Measurements from ENCODE around the gene CHAD. TPM values are rescaled to one million over a fixed set of nuclear protein-coding genes. Genes with fewer than 3 reads are reported as not detected.

The CHAD gene
- total RNA-seq, 2 donors from 2014 or later = not detected

DNA sequence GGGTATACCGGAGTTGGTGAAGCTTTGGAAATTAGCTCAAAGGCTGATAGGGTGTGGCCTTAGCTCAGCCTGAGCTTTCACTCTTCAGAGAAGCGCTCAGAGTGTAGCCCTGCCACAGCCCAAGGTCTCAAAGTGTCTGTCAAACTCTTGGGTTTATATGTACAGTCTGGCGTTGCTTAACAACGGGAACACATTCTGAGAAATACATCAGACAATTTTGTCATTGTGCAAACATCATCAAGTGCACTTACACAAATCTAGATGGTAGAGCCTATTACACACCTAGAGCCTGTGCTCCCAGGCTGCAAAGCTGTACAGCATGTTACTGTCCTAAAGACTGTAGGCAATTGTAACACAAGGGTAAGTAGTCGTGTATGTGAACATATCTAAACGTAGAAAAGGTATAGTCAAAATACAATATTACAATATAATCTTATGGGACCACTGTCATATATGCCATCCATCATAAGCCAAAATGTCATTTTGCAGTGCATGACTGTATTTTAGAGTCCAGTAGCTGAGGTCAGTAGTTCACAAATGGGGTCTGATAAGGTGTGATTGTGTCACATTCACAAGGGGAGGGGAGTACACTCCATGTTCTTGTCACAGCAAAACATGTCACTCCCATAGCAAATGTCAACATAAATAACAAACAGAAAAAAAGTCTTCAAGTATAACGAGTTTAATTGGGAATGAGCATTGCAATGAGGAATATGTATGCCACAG, 20.6 kb downstream of the CHAD start:
- peaks cover 2 to 7% of the 10 kb centered on the region in 2 donors for H3K4me1 Mint-ChIP-seq (ENCODE audit: low read depth in 2 of 2)
- no peaks in the 10 kb centered on the region for H3K36me3 Mint-ChIP-seq
- ATAC-seq (no peak), DNase-seq (ENCODE audit: low spot score) (no peak)
- H3K9me3 Mint-ChIP-seq = no peaks in the 10 kb centered on the region
- no peaks in the 10 kb centered on the region for H3K27me3 Mint-ChIP-seq
- no peak overlapping the region for H3K27ac Mint-ChIP-seq
- H3K4me3 Mint-ChIP-seq = no peak overlapping the region

DNA sequence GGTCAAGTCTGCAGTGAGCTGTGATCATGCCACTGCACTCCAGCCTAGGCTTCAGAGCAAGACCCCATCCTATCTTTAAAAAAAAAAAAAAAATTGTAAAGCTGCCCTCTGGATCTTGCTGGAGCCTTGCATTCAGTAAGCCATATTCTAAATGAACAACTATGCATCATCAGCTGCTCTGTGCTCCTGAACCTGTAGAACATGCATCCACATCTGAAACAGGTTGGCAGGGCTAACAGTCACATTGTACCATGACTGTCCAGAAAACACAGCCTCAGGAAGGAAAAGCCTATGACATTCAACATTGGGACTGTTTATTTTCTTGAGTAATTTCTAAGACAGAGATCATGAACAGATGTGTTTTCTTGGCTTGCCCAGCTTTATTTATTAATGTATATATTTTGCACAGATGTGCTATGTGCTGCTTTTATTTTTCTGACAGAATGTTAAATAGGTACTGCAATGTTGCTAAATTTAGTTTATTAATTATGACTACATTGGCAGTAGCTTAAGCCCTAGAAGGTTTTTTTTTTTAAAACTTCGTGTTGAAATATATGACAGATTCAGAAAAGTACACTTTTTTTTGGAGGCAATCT, 22.9 kb downstream of the CHAD start:
- Mint-ChIP-seq H3K27ac (no peak overlapping the region), H3K4me1 (ENCODE audit: low read depth in 2 of 2) (peaks cover 0 to 7% of the 10 kb centered on the region in 2 donors), H3K4me3 (no peak overlapping the region), H3K36me3 (no peaks in the 10 kb centered on the region), H3K9me3 (no peaks in the 10 kb centered on the region), H3K27me3 (no peaks in the 10 kb centered on the region)
- ATAC-seq (no peak), DNase-seq (ENCODE audit: low spot score) (no peak)

DNA sequence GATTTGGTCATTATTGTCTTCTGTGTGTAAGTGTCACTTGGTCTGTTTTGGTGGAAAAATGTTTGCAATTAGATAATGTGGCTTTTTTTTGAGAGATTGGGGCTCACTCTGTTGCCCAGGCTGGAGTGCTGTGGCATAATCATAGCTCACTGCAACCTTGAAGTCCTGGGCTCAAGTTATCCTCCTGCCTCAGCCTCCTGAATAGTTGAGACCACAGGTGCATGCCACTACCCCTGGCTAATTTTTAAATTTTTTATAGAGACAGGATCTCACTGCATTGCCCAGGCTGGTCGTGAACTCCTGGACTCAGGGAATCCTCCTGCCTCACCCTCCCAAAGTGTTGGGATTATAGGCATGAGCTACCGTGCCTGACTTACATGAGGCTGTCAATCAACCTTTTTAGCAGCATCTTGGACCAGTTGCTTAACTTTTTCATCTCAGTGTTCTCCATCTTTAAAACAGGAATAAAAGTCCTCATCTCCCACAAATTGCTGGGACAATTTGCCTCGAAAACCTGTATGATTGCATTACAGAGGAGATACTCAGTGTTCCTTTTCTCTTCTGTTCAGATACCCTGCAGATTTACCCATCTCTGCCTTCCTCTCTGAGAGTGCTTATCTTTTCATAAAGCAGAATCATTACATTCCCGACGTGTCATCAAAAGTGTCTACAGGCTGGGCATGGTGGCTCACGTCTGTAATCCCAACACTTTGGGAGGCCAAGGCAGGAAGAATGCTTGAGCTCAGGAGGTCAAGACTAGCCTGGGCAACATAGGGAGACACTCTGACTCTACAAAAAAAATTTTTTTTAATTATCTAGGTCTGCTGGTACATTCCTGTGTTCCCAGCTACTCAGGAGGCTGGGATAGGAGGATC, 23.6 kb downstream of the CHAD start:
- DNase-seq (ENCODE audit: low spot score) (no peak), ATAC-seq (no peak)
- H3K36me3 Mint-ChIP-seq = no peaks in the 10 kb centered on the region
- no peak overlapping the region for H3K27ac Mint-ChIP-seq
- no peaks in the 10 kb centered on the region for H3K27me3 Mint-ChIP-seq
- H3K9me3 Mint-ChIP-seq = no peaks in the 10 kb centered on the region
- peaks cover 0 to 7% of the 10 kb centered on the region in 2 donors for H3K4me1 Mint-ChIP-seq (ENCODE audit: low read depth in 2 of 2)
- H3K4me3 Mint-ChIP-seq = no peak overlapping the region

DNA sequence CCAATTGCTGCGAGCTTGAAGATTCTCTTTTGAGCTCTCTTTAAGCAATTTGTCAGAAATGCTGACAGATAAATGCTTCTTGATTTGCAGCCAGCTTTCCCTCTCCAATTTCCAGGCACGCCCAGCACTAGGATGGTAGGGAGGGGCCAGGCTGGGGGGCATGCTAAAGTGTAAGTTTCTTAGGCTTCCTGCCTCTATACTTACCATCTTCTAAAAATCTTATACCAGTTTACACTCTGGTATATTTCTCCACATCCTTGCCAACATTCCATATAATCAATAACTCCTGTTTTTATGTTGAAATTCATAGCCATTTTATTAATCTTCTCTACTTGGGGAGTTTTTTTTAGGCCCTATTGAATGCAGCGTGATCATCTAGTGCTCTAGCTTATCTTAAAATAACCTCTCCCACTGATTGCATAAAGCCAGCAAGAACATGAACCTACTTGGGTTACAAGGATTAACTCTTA, 25.1 kb downstream of the CHAD start:
- DNase-seq (ENCODE audit: low spot score) (no peak), ATAC-seq (no peak)
- Mint-ChIP-seq H3K4me3 (no peak overlapping the region), H3K36me3 (no peaks in the 10 kb centered on the region), H3K27ac (no peak overlapping the region), H3K9me3 (no peaks in the 10 kb centered on the region), H3K27me3 (no peaks in the 10 kb centered on the region), H3K4me1 (ENCODE audit: low read depth in 2 of 2) (peaks cover 0 to 6% of the 10 kb centered on the region in 2 donors)

DNA sequence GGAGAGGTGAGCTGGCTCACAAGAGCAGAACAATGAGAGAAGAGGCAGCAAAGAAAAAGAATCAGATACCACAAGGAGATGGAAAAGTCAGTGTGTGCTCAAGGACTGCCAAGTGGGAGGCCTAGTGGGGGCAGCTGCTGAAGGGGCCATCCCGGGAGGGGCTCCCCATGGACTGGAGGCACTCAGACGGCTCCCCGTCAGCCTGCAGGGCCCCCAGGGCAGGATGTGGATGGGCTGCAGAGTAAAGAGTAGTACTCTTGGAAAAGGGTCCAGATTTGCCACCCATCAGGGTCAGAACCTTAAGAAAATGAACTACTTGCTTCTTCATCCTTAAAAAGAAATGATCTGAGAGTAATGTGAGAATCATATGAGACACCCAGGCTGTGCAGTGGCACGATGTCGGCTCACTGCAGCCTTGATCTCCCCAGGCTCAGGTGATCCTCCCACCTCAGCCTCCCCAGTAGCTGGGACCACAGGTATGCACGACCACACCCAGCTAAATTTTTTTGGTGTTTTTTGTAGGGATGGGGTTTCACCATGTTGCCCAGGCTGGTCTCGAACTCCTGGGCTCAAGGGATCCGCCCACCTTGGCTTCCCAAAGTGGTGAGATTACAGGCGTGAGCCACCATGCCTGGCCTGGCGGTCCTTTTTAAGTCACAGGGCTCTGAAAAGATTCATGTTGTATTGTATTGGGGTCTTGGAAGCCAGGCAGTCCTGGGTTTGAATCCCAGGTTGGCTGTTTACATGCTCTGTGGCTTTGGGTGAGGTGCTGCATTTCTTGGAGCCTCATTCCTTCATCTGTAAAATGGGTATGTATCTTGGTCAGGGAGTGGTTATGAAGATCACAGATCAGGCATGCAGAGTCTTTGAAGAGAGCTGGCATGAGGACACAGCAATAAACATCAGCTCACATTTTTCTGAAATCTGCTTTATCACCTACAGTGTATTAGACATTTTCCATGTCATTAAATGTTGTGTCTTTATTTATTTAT, 27.5 kb downstream of the CHAD start:
- H3K9me3 Mint-ChIP-seq = no peaks in the 10 kb centered on the region
- no peaks in the 10 kb centered on the region for H3K36me3 Mint-ChIP-seq
- DNase-seq (ENCODE audit: low spot score) = no peak
- no peak overlapping the region for H3K4me3 Mint-ChIP-seq
- H3K27me3 Mint-ChIP-seq = no peaks in the 10 kb centered on the region
- ATAC-seq = no peak
- H3K4me1 Mint-ChIP-seq (ENCODE audit: low read depth in 2 of 2) = no peaks in the 10 kb centered on the region
- H3K27ac Mint-ChIP-seq = no peak overlapping the region

DNA sequence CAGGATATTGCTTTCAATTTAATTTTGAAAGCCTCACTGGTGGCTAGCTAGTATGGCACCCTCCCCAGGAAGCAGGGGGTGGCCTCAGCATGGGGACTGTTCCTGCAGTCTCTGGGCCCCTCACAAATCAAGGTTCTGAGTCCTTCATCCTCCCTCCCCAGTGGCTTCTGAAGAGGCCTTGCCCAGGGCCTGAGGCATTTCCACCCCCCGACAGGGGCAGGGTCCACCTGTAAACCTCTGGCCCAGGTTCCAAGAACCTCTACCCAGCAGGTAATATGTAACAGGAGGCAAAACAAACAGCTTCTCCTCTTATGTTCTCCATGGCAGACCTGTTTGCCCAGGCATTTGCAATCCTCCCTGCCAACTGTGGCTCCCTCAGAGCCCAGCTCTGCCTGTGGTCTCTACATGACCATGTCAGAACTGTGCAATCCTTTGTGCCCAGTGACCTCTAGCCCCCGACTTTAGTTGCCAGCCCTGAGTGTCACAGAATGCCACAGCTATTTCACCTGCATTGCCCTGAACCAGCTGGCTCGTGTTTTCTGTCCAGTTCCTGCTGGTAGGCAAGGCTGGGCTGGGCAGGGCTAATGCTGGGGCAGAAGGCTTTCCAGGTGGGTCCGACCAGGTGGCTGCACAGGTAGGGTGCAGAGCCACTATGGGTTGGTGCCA, 28.4 kb downstream of the CHAD start:
- H3K4me3 Mint-ChIP-seq = no peak overlapping the region
- H3K27me3 Mint-ChIP-seq = no peaks in the 10 kb centered on the region
- ATAC-seq = no peak
- no peak overlapping the region for H3K27ac Mint-ChIP-seq
- no peaks in the 10 kb centered on the region for H3K36me3 Mint-ChIP-seq
- no peaks in the 10 kb centered on the region for H3K4me1 Mint-ChIP-seq (ENCODE audit: low read depth in 2 of 2)
- no peak for DNase-seq (ENCODE audit: low spot score)
- H3K9me3 Mint-ChIP-seq = no peaks in the 10 kb centered on the region

DNA sequence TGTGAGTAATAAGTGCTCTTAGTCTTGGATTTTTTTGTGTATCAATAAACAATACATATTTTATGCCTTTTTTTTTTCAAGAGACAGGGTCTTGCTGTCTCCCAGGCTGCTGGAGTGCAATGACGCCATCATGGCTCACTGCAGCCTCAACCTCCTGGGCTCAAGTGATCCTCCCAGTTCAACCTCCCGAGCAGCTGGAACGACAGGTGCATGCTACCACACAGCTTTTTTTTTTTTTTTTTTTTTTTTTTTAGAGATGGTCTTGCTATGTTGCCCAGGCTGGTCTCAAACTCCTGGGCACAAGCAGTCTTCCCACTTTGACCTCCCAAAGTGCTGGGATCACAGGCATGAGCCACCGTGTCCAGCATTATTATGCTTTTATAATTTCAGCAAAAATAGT, 29.7 kb downstream of the CHAD start:
- no peaks in the 10 kb centered on the region for H3K27me3 Mint-ChIP-seq
- H3K36me3 Mint-ChIP-seq = no peaks in the 10 kb centered on the region
- H3K4me3 Mint-ChIP-seq = no peak overlapping the region
- ATAC-seq = no peak
- no peak for DNase-seq (ENCODE audit: low spot score)
- no peaks in the 10 kb centered on the region for H3K4me1 Mint-ChIP-seq (ENCODE audit: low read depth in 2 of 2)
- no peaks in the 10 kb centered on the region for H3K9me3 Mint-ChIP-seq
- no peak overlapping the region for H3K27ac Mint-ChIP-seq

DNA sequence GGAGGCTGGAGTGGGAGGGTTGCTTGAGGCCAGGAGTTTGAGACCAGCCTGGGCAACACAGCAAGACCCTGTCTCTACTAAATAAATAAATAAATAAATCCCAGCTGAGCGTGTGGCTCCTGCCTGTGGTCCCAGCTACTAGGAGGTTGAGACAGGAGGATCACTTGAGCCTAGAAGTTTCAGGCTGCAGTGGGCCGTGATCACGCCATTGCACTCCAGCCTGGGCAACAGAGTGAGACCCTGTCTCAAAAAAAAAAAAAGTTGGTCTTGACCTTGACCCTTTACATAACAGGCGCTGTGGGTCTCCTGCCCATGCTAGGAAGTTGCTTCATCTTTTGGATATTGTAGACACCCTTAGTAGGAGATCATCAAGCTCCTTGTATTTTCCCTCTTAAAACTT, 31.3 kb downstream of the CHAD start:
- H3K4me3 Mint-ChIP-seq = no peak overlapping the region
- H3K27me3 Mint-ChIP-seq = no peaks in the 10 kb centered on the region
- DNase-seq (ENCODE audit: low spot score) (no peak), ATAC-seq (no peak)
- H3K27ac Mint-ChIP-seq = no peak overlapping the region
- H3K9me3 Mint-ChIP-seq = no peaks in the 10 kb centered on the region
- H3K4me1 Mint-ChIP-seq (ENCODE audit: low read depth in 2 of 2) = no peaks in the 10 kb centered on the region
- no peaks in the 10 kb centered on the region for H3K36me3 Mint-ChIP-seq

DNA sequence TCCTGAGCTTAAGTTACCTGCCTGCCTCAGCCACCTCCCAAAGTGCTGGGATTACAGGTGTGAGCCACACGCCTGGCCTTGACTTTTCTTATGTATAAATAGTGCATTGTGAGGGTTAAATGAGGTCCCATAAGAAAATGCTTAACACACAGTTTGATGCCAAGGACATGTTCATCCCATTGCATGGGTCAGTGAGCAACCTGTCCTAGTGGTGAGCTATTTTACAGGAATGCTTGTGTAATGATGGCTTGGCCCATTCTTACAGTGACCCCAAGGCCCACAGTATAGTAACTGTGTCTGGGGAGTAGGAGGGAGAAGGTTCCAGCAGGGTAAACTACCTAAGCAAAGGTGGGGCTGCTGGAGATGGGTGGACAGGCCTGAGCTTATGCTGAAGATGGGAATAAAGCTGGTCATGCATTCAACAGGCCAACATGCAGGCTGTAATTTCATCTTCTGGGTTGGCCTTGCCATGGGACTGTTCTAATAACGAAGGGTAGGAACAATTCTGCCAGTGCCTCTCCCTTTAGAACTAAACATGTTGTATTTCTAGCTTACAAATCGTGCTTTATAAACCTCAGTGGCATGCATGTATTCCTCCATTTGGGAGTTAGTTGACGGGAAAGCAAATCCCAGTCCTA, 36.4 kb downstream of the CHAD start:
- no peaks in the 10 kb centered on the region for H3K27me3 Mint-ChIP-seq
- no peak overlapping the region for H3K4me3 Mint-ChIP-seq
- no peaks in the 10 kb centered on the region for H3K9me3 Mint-ChIP-seq
- ATAC-seq (no peak), DNase-seq (ENCODE audit: low spot score) (no peak)
- H3K27ac Mint-ChIP-seq = no peak overlapping the region
- no peaks in the 10 kb centered on the region for H3K36me3 Mint-ChIP-seq
- no peaks in the 10 kb centered on the region for H3K4me1 Mint-ChIP-seq (ENCODE audit: low read depth in 2 of 2)

DNA sequence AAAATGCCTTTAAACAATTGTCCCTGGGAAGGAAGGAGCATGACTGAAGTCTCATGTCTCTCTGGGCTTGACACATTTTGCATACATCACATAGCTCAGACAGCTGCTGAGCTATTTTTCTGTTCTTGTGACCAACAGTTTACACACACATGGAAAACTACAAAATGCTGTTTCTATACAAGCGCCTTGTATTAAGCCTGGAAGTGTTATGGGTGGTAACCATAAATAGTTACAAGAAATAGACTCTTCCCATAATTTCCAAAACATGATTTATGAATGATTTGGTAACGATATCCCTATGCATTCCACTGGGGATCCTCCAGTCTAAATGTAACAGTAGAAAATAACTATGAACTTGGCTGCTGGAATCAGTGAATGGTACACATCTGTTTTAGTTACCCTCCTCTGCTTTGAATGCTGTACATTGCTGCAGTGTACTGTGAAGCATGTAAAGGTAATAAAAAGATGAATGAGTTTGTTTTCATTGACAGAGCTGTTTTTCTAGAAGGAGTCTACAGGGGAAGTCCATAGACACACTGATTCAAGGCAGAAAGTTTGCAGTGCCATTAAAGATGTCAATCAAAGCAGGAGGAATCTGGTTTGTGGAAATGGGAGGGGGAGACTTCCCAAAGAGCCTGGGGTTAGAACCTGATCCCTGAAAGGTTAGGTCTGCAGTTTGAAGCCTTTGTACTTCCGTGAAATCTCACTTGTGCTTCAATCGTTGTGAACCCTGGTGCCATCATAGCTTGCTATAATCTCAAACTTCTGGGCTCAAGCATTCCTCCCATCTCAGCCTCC, 37.7 kb downstream of the CHAD start:
- H3K36me3 Mint-ChIP-seq = no peaks in the 10 kb centered on the region
- peaks cover 4 to 7% of the 10 kb centered on the region in 2 donors for H3K4me1 Mint-ChIP-seq (ENCODE audit: low read depth in 2 of 2)
- no peak for DNase-seq (ENCODE audit: low spot score)
- H3K27ac Mint-ChIP-seq = no peak overlapping the region
- ATAC-seq = no peak
- H3K4me3 Mint-ChIP-seq = no peak overlapping the region
- no peaks in the 10 kb centered on the region for H3K27me3 Mint-ChIP-seq
- H3K9me3 Mint-ChIP-seq = no peaks in the 10 kb centered on the region

DNA sequence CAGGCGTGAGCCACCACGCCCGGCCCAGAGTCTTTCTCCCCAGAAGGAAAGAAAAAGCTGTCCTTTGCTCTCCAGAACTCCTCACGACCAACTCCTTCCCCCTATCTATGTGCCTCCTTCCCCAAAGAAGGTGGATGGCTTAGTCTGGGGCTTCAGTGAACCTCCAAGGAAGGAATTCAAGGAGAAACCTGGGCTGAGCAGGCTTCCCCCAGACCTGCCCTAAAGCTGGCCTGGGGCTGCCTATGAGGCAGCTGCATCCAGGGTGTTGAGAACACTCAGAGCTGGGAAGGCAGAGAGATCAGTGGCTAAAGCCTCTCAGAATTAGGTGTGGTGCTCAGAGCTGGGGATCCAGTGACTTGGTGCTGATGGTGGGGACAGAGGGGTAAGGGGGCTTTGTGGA, 38.9 kb downstream of the CHAD start:
- ATAC-seq = no peak
- no peaks in the 10 kb centered on the region for H3K36me3 Mint-ChIP-seq
- H3K27ac Mint-ChIP-seq = no peak overlapping the region
- DNase-seq (ENCODE audit: low spot score) = no peak
- H3K4me3 Mint-ChIP-seq = no peak overlapping the region
- H3K4me1 Mint-ChIP-seq (ENCODE audit: low read depth in 2 of 2) = peaks cover 7 to 14% of the 10 kb centered on the region in 2 donors
- no peaks in the 10 kb centered on the region for H3K27me3 Mint-ChIP-seq
- no peaks in the 10 kb centered on the region for H3K9me3 Mint-ChIP-seq

DNA sequence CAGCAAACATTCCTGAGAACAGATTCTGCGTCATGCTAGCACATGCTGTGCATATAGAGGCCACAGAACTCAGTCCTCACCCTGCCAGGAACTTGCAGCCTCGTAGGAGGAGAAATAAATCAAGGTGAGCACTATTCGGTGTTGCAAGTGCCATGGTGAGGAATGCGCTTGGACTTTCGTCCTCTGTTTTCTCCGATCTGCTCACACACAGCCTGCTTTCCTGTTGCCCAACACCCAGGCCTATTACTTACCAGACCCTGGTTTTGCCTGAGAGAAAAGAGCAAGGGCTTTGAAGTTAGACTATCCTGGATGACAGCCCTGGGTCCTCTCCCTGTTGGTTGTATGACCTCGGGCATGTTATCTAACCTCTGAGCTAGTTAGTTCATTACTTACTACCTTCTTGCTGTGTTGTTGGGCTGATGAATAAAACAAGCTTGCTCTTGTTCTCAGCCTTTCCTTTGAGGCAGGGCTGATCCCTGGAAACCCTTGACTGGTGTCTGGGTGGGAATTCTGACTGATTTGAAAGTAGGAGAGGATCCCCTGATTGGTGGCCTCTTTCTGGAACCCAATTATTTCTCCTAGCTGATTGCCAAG, 39.8 kb downstream of the CHAD start:
- no peaks in the 10 kb centered on the region for H3K36me3 Mint-ChIP-seq
- H3K27me3 Mint-ChIP-seq = no peaks in the 10 kb centered on the region

More for the DNA sequence above, 39.8 kb downstream of the CHAD start:
- ATAC-seq = no peak
- no peak overlapping the region for H3K27ac Mint-ChIP-seq
- DNase-seq (ENCODE audit: low spot score) = no peak
- no peak overlapping the region for H3K4me3 Mint-ChIP-seq
- H3K4me1 Mint-ChIP-seq (ENCODE audit: low read depth in 2 of 2) = peaks cover 7 to 14% of the 10 kb centered on the region in 2 donors
- no peaks in the 10 kb centered on the region for H3K9me3 Mint-ChIP-seq

Data from natural killer cell treated with Interleukin-12 subunit alpha and Interleukin-12 subunit beta and Interleukin-15 and Interleukin-18, amount 100 ng/mL, for 72 hours (primary cell).